Omental fat pad (tissue), 4 donors: Measurements from ENCODE around the gene CELF2. TPM values are rescaled to one million over a fixed set of nuclear protein-coding genes. Genes with fewer than 3 reads are reported as not detected.
"Not testable (repeated sequence)": the region's sequence is repeated elsewhere in the genome, so short reads cannot be mapped to it uniquely, and the experiment has no call there.

ENCODE experiments used
- ATAC-seq: fragments of 150-250 bp; one replicate; pipeline ENCODE4 v1.9.1; 2016; ENCODE audit warnings: mild to moderate bottlenecking, moderate library complexity; ENCODE audit not compliant: low FRiP score
- DNase-seq: peaks from one replicate; pipeline ENCODE4 v3.0.0-alpha.2; 2019; ENCODE audit warnings: low spot score
- CTCF ChIP-seq, 3 donors: fragments of 450-650 bp; IDR thresholded peaks; one replicate each; pipeline ENCODE4 v1.5.1; 2016 to 2017; ENCODE audit warnings: antibody characterized with exemption in 3 of 3, mild to moderate bottlenecking in 3 of 3, moderate library complexity in 2 of 3
- total RNA-seq, 4 donors: library from RNA; depleted of rRNA; stranded (reverse); fragments of >200 nt; gene quantifications; one replicate each; pipeline ENCODE4 v1.1.0, GENCODE V29; 2016

Gene CELF2
- total RNA-seq, 4 donors from 2014 or later = 81.7 to 116 (median 104) TPM

- no peak for TF ChIP-seq CTCF (IDR thresholded peaks at IDR 0.05)
- no peak for DNase-seq
- ATAC-seq = no peak
These were observed 161.9 kb downstream of the CELF2 start for GRCh38 chr10:11179516-11180105.

GRCh38 chr10:11180228-11180627 is 162.6 kb downstream of the CELF2 start:
- TF ChIP-seq CTCF (IDR thresholded peaks at IDR 0.05) = no peak
- ATAC-seq = no peak
- no peak for DNase-seq

- no peak for ATAC-seq
These were observed 164.3 kb downstream of the CELF2 start for GRCh38 chr10:11181978-11182377.

GRCh38 chr10:11183015-11183414 is 165.3 kb downstream of the CELF2 start:
- DNase-seq (no peak), ATAC-seq (no peak)
- no peak for TF ChIP-seq CTCF (IDR thresholded peaks at IDR 0.05)

More at GRCh38 chr10:11181978-11182377, 164.3 kb downstream of the CELF2 start:
- no peak for TF ChIP-seq CTCF (IDR thresholded peaks at IDR 0.05)
- DNase-seq = no peak

GRCh38 chr10:11184093-11184492 is 166.4 kb downstream of the CELF2 start:
- no peak for DNase-seq
- ATAC-seq = no peak
- TF ChIP-seq CTCF (IDR thresholded peaks at IDR 0.05) = no peak

GRCh38 chr10:11185128-11185665 is 167.5 kb downstream of the CELF2 start:
- DNase-seq, ATAC-seq: not testable (repeated sequence)

DNA sequence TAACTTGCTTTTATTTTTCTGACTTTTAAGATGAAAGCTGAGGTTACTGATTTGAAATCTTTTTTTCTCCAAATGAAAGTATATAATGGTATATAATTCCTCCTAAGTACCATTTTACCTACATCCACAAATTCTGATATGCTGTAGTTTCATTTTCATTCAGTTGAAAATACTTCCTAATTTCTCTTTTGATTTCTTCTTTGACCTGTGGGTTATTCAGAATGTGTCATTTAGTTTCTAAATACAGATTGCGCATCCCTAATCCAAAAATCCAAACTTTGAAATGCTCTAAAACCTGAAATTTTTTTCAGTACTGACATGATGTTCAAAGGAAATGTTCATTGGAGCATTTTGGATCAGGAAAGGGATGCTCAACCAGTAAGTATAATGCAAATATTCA is 168.7 kb downstream of the CELF2 start:
- DNase-seq (no peak), ATAC-seq (no peak)
- TF ChIP-seq CTCF (IDR thresholded peaks at IDR 0.05) = no peak
